Hypothalamus (tissue), 51 donors: ENCODE data around the gene ZNF175.

Source experiments
- DNase-seq, 51 donors: peaks; one replicate each; lab custom pipeline; 2025; lab: John Stamatoyannopoulos, UW

Gene ZNF175

DNA sequence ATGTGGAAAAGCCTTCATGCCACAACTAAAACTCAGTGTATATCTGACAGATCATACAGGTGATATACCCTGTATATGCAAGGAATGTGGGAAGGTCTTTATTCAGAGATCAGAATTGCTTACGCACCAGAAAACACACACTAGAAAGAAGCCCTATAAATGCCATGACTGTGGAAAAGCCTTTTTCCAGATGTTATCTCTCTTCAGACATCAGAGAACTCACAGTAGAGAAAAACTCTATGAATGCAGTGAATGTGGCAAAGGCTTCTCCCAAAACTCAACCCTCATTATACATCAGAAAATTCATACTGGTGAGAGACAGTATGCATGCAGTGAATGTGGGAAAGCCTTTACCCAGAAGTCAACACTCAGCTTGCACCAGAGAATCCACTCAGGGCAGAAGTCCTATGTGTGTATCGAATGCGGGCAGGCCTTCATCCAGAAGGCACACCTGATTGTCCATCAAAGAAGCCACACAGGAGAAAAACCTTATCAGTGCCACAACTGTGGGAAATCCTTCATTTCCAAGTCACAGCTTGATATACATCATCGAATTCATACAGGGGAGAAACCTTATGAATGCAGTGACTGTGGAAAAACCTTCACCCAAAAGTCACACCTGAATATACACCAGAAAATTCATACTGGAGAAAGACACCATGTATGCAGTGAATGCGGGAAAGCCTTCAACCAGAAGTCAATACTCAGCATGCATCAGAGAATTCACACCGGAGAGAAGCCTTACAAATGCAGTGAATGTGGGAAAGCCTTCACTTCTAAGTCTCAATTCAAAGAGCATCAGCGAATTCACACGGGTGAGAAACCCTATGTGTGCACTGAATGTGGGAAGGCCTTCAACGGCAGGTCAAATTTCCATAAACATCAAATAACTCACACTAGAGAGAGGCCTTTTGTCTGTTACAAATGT is 16.4 kb downstream of the ZNF175 start:
- DNase-seq = no peak

- no peak for DNase-seq
Measured at GRCh38 chr19:51589511-51589910, 18.4 kb downstream of the ZNF175 start.

DNA sequence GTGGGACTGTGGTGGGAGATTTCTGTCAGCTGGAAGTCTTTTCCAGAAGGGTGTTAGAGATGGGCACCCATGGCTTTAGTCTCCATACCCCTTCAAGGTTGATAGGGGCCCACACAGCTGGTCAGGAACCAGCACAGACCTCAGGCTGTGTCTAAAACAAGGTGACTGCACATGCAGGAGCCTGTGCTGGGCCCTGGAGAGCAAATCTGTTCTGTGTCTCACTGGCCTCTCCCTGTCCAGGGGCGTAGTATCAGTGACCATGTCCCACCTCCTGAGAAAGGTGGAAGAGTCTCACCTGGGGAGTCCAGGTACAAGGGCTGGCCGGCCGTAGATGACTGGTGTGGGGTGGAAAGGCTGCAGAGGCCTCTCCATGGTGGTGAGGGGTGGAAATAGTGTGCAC is 19.4 kb downstream of the ZNF175 start:
- no peak for DNase-seq

- no peak for DNase-seq
Measured at GRCh38 chr19:51592521-51592920, 21.4 kb downstream of the ZNF175 start.

GRCh38 chr19:51593138-51593890 is 22.2 kb downstream of the ZNF175 start:
- peak in 1 of 51 donors; percentile 75 for DNase-seq

DNA sequence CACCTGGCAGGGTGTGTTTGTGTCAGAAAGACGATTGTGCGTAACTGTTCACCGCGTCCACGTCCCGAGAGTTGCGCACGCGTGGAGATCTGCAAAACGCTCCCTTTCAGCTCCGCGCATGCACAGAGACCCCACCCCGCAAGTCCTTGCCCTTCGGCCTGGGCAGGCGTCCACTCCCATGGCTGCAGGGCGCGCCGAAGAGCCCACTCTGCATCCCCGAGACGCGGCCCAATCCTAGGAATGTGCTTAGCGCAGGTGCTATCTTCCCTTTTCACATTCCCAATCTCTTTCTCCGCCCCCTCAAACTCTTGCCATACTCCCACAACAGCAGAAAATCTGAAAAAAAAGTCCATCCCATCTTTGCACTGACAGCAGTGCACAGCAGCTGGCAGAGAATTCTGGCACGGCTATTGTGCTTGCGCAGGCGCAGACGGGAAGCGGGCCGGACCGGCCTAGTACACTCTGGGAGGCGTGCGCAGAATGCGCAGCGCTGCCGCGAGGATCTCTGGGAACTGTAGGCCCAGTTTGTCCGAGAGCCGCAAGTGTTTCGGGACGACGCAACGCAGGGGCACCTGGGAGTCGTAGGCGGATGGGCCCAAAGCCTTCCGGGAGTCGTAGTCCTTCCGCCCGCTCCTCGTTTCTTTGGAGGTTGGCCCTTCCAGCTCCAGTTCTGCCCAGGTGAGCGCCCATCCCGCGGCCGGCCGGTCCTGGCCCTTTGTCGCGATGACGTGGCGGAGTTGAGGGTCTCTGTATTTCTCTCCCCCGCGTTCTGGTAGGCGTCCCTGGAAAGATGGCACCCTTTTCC is 23.1 kb downstream of the ZNF175 start:
- peak; percentile 69 to 99 (median 98) for DNase-seq

DNA sequence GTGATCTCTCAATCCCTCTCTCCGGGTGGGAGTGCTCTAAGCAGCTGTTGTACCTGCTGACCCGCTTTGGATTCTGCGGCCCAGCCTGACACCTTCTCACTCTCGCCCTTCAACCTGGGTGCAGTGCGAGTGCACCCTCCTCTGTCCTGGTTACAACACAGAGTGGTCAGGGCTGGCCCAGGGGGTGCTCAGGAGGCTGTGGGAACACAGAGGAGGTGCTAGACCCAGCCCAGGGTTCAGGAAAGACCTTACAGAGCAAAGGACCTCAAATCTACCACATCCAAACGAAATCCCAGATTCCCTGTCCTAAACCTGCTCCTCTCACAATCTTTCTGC is 23.7 kb downstream of the ZNF175 start:
- peak in 1 of 51 donors; percentile 57 for DNase-seq

DNA sequence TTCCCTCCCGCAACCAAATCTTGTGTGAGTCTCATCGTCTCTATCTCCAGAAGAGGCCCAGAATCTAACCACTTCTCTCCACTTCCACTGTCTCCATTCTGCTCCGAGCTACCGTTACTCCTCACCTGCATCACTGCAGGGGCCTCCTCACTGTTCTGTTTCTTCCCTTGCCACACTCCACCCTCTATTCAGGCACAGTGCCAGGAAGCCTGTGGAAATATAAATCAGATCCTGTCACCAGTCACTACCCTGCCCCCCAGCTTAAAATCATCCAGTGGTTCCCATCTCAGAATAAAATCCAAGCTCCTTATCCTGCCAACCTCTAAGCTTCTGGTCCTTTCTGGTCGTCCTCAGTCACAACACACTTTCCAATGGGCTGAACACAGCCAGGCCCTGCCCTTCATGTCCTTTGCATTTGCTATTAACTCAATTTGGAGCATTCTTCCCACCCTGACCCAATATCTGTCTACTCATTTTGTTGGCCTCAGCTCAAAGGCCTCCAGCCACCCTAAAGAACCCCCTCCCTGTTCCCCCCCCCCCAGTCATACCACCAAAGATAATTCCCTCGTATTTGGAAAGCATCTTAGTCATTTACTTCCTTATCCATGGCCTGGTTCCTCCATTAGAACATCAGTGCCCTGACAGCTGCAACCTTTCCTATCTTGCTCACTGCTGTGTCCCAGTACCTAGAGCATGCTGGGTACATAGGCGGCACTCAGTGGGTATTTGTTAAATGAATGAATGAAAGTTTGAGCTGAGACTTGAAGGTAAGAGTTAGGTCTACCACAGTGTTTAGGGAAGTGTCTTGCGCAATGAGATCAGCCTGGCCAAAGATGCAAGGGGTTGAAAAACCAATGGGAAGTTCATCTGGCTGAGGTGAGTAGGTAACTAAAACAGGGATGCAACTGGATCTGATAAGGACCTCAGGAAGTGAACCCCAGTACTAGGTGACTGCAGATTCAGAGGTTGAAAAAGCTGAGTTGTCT is 24.4 kb downstream of the ZNF175 start:
- DNase-seq = no peak

- no peak for DNase-seq
Measured at GRCh38 chr19:51598159-51598915, 27.3 kb downstream of the ZNF175 start.

- no peak for DNase-seq
Measured at GRCh38 chr19:51599084-51599483, 28.0 kb downstream of the ZNF175 start.

DNA sequence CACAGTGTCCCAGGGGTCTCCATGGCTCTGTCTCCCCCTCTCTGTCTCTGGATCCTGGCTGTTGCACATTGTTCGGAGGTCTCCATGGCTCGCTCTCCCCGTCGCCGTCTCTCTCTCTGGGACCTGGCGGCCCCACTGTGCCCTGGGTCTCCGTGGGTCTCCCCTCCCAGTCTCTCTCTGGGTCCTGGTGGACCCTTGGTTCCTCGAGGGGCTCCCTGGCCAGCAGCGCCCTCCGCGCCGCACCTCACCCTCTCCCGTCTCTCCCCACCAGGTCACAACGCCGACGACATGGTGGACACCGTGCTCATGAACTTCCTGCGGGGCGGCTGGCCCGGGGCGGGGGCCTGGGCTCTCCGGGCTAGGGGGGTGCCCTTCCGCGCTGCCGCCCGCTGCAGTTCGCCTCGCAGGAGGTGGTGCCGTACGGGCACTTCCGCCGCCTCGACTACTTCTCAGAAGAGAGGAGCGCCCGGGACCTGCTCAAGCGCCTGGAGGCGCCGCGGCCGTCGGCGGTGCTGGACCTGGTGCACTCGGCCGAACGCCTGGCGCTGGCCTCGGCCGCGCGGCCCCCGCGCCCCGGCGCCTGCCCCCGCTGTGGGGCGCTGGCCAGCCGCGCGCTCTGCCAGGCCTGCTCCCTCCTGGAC is 30.0 kb downstream of the ZNF175 start:
- no peak for DNase-seq

- DNase-seq = no peak
Measured at GRCh38 chr19:51602189-51602854, 31.2 kb downstream of the ZNF175 start.

- no peak for DNase-seq
Measured at GRCh38 chr19:51607077-51607476, 36.0 kb downstream of the ZNF175 start.

DNA sequence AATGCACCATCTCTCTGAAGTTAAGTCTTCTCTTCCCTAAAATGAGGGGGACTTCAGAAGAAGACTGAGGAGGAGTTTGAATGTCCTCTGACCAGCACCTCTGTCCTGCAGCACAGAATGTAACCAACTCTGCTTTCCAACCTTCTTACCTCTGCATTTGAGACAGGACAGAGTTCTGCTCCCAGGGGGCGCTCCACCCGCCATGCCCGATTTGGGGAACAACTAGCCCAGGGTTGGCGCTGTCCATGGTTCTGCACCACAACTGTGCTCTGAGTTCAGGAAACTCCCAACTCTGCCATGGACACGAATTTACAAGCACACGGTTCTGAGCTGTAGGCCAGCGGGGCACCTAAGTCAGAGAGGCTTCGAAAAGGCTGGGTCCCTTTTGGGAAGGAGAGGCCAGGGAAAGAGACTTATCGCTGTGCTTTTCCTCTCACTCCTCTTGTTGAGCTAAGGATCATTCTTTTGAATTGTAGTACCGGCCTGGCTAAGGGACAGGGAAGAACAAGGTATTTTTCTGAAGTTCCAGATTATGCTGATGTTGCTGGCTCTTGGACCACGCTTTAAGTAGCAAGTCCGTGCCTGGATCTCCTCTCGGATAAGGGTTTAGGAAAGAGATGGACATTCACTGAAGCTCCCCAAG is 37.0 kb downstream of the ZNF175 start:
- DNase-seq = peak in 33 of 51 donors; percentile 0 to 66 (median 19)

- no peak for DNase-seq
Measured at GRCh38 chr19:51610576-51610975, 39.5 kb downstream of the ZNF175 start.

- DNase-seq = no peak
Measured at GRCh38 chr19:51614789-51615188, 43.7 kb downstream of the ZNF175 start.

- DNase-seq = no peak
Measured at GRCh38 chr19:51615991-51616390, 44.9 kb downstream of the ZNF175 start.
